Kidney epithelial cell (primary cell): ENCODE measurements around the gene OR1J1. TPM values are rescaled to one million over a fixed set of nuclear protein-coding genes. Genes with fewer than 3 reads are reported as not detected.
A peak's percentile ranks its signal among the peaks of the same experiment; 100 is the strongest.

Experiments used
- DNase-seq: peaks from one replicate; pipeline ENCODE4 v3.0.0-alpha.2; 2010; ENCODE audit warnings: low read depth
- H3K27me3 ChIP-seq: 2 replicates; pipeline ENCODE4 v1.6.0; 2011; ENCODE audit warnings: low read length; ENCODE audit not compliant: control insufficient read depth, insufficient read depth
- H3K36me3 ChIP-seq: 2 replicates; pipeline ENCODE4 v1.5.1; 2011; ENCODE audit warnings: low read length; ENCODE audit not compliant: control insufficient read depth, insufficient read depth
- H3K4me3 ChIP-seq: 2 replicates; pipeline ENCODE4 v1.5.1; 2011; ENCODE audit warnings: low read depth, mild to moderate bottlenecking, control low read depth, low read length
- total RNA-seq: library from RNA; depleted of rRNA; stranded (reverse); fragments of >200 nt; gene quantifications from 2 replicates; pipeline ENCODE4 v1.2.3, GENCODE V29; 2015
- TF ChIP-seq, protein P1 (sequence below): IDR thresholded peaks from 2 replicates; pipeline ENCODE4 v1.5.1; 2011; ENCODE audit warnings: mild to moderate bottlenecking, moderate library complexity, low read length, control low read depth, inconsistent platforms; ENCODE audit not compliant: insufficient read depth, poor library complexity, severe bottlenecking

Gene OR1J1
- total RNA-seq, 1 donor from 2014 or later: not detected

DNA sequence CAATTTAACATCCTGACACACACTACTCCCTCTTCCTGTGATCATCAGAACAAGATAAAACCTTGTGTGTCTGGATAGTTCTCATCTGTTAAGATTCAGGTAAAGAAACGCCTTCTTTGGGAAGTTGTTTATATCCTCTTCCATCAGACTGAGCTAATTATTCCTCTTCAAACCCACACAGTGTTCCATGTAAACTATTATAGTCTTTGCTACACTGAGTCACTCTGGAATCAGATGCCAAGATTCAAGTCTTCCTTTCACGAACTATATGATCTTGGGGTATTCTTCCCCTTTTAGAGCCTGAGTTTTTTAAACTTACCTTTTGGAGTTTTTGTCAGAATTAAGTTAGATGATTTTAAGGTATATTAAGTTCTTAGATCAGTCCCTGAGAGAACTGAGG is 2.0 kb downstream of the OR1J1 start:
- Histone ChIP-seq H3K36me3 (no peaks in the 10 kb centered on the region), H3K4me3 (no peak overlapping the region), H3K27me3 (peaks cover 2% of the 10 kb centered on the region)
- DNase-seq: no peak
- TF ChIP-seq, protein P1, sequence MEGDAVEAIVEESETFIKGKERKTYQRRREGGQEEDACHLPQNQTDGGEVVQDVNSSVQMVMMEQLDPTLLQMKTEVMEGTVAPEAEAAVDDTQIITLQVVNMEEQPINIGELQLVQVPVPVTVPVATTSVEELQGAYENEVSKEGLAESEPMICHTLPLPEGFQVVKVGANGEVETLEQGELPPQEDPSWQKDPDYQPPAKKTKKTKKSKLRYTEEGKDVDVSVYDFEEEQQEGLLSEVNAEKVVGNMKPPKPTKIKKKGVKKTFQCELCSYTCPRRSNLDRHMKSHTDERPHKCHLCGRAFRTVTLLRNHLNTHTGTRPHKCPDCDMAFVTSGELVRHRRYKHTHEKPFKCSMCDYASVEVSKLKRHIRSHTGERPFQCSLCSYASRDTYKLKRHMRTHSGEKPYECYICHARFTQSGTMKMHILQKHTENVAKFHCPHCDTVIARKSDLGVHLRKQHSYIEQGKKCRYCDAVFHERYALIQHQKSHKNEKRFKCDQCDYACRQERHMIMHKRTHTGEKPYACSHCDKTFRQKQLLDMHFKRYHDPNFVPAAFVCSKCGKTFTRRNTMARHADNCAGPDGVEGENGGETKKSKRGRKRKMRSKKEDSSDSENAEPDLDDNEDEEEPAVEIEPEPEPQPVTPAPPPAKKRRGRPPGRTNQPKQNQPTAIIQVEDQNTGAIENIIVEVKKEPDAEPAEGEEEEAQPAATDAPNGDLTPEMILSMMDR: no peak

DNA sequence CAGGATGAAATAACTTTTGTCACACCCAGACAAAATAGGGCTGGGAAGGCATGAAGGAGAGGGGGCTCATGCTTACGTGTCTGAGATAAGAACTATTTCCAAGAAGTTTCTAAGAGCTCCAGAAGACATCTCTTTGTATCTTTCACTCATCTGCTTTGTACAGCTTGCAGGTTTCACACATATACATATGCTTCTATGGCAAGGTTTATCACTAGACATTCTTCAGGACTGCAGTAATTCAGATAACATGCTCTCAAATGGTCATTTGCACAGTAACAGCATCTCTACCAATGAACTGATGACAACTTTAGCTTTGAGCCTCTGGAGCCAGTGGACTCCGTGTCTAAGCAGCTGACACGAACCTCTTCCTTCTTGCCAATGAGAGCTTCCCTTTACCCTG is 3.2 kb downstream of the OR1J1 start:
- no peak overlapping the region for H3K4me3 ChIP-seq
- TF ChIP-seq, protein P1: no peak
- peaks cover 2% of the 10 kb centered on the region for H3K27me3 ChIP-seq
- DNase-seq: no peak
- H3K36me3 ChIP-seq: no peaks in the 10 kb centered on the region

DNA sequence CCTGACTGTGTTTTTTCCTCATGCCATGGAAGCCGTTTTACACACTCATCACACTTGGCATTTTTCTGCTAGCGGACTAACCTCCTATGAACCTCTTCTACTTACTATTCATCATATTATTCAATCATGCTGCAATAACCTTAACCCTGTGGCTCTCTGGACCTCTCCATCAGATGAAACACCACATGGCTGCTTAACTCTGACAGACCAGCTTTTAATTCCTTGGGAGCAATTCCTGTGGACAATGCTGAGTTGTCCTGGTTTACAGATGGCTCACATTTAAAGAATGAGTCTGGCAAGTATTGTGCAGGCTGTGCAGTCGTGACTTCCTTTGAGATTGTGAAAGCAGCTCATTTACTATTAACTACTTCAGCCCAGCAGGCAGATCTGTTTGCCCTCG is 9.0 kb downstream of the OR1J1 start:
- DNase-seq: no peak
- TF ChIP-seq, protein P1: no peak
- H3K36me3 ChIP-seq: no peaks in the 10 kb centered on the region

DNA sequence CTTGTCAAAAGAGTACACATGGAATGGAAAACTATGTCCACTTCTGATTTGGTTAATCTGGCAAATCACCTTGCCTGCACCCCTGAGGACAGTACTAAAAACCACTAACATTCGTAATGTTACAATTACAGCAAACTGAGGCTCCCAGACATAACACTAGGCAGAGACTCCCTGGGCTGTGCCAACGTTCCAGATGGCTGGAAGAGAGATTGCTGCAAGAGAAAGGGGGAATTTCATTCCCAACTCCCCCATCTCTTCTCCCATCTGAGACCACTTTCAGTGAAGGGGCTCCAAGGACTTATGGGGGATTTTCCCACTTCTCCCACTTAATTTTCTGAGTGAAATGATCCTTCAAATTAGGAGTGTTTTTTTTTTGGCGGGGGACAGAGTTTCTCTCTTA is 11.3 kb downstream of the OR1J1 start:
- no peak overlapping the region for H3K4me3 ChIP-seq
- TF ChIP-seq, protein P1: no peak
- H3K27me3 ChIP-seq: peaks cover 2% of the 10 kb centered on the region
- DNase-seq: no peak
- no peaks in the 10 kb centered on the region for H3K36me3 ChIP-seq

More for the DNA sequence above, 9.0 kb downstream of the OR1J1 start:
- H3K4me3 ChIP-seq: no peak overlapping the region
- H3K27me3 ChIP-seq: peaks cover 2% of the 10 kb centered on the region

DNA sequence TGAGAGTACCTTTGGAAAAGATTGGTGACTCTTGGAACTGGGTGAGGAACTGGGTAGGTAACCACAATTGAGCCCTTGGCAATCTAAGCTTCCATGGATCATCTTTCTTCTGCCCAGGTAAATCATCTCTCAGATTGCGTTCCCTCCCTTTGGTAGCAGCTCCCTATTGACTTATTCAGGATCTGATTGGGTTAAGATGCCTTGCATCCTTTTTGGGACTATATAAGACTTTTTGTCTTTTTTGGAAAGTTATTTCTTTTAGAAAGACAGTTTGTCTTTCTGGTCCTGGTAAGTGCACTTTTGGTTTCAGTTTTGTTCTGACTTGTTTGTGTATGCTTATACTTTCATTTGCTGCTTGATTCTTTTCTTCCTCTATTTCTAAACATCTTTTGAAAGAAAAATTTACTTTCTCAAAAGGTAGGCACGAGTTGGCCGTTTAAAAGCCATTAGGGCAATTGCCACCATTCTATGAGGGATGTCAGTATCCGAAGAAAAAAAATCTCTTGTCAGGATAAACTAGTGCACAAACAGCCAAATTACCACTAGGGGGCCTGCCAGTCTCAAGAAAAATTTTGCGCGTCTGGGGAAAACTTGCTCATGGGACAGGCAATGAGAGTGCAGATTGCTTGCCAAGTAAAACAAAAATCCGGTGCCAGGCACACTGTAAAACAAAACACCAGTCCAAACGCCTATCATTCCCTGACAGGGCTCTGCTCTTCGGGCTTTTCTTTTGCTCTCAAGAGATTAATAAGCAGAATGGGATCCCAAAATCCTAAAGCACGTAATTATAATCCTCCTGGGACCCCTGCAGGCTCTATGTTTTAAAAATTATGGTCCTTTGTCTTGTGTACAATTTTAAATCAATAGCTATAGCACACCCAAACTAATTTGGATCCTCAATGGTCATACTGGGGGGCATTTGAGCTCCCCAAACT is 12.8 kb downstream of the OR1J1 start:
- H3K4me3 ChIP-seq: peak overlapping the region; percentile 13
- peak; percentile 57 for DNase-seq
- no peaks in the 10 kb centered on the region for H3K36me3 ChIP-seq
- H3K27me3 ChIP-seq: peaks cover 2% of the 10 kb centered on the region
- TF ChIP-seq, protein P1: peak; percentile 78
